Progenitor cell of endocrine pancreas (in vitro differentiated cells): ENCODE data around the gene OTX1. TPM values are rescaled to one million over a fixed set of nuclear protein-coding genes. Genes with fewer than 3 reads are reported as not detected.

Source experiments
- DNase-seq: peaks from one replicate; pipeline ENCODE4 v3.0.0; 2021; ENCODE audit warnings: low spot score; ENCODE audit not compliant: unreplicated experiment
- H3K27ac Mint-ChIP-seq: 2 replicates; pipeline ENCODE4 v1.8.0; 2021; ENCODE audit warnings: mild to moderate bottlenecking, moderate library complexity, mixed read lengths
- H3K27me3 Mint-ChIP-seq: 2 replicates; pipeline ENCODE4 v1.8.0; 2021; ENCODE audit warnings: mixed read lengths
- H3K36me3 Mint-ChIP-seq: 2 replicates; pipeline ENCODE4 v1.8.0; 2022; ENCODE audit warnings: mixed read lengths; ENCODE audit not compliant: insufficient read depth
- H3K4me1 Mint-ChIP-seq: 2 replicates; pipeline ENCODE4 v1.8.0; 2021; ENCODE audit warnings: low read depth, mixed read lengths
- H3K4me3 Mint-ChIP-seq: 2 replicates; pipeline ENCODE4 v1.8.0; 2021; ENCODE audit warnings: low read depth, mild to moderate bottlenecking, moderate library complexity, mixed read lengths
- H3K9me3 Mint-ChIP-seq: 2 replicates; pipeline ENCODE4 v1.8.0; 2021; ENCODE audit warnings: low read depth, mixed read lengths
- total RNA-seq: library from RNA; stranded (reverse); gene quantifications from 2 replicates; pipeline ENCODE4 v1.2.1, GENCODE V29; 2021
- TF ChIP-seq, protein P1 (sequence below): fragments of 200-600 bp; sonication (generic); IDR thresholded peaks from one replicate; pipeline ENCODE4 v1.5.0; 2021; ENCODE audit warnings: antibody characterized with exemption, mild to moderate bottlenecking; ENCODE audit not compliant: unreplicated experiment

OTX1 gene
- total RNA-seq, 1 donor from 2014 or later: 1.0 TPM

DNA sequence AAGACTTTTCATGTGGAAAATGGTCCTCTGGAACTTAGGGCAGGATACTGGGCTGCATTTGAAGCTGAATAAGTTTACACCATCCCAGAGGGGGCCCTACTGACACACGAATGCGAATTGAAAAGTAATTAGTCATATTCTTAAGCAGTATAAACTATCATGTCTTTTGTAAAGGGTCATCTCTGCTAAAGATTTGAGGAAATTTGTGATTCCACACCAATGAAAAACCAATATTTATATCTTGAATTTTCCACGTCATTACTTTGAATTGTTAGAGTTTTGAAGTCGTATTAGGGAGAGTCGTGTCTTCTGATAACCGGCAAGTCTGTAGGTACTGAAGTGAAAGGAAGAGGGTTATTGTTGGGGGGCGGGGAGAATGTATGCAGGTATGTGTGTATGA is 4.1 kb upstream of the OTX1 start:
- TF ChIP-seq, protein P1, sequence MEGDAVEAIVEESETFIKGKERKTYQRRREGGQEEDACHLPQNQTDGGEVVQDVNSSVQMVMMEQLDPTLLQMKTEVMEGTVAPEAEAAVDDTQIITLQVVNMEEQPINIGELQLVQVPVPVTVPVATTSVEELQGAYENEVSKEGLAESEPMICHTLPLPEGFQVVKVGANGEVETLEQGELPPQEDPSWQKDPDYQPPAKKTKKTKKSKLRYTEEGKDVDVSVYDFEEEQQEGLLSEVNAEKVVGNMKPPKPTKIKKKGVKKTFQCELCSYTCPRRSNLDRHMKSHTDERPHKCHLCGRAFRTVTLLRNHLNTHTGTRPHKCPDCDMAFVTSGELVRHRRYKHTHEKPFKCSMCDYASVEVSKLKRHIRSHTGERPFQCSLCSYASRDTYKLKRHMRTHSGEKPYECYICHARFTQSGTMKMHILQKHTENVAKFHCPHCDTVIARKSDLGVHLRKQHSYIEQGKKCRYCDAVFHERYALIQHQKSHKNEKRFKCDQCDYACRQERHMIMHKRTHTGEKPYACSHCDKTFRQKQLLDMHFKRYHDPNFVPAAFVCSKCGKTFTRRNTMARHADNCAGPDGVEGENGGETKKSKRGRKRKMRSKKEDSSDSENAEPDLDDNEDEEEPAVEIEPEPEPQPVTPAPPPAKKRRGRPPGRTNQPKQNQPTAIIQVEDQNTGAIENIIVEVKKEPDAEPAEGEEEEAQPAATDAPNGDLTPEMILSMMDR: no peak
- peaks cover 9% of the 10 kb centered on the region for H3K36me3 Mint-ChIP-seq
- no peaks in the 10 kb centered on the region for H3K9me3 Mint-ChIP-seq
- H3K4me1 Mint-ChIP-seq: peaks cover 24% of the 10 kb centered on the region
- no peak for DNase-seq
- H3K27ac Mint-ChIP-seq: peak overlapping the region; percentile 7
- H3K27me3 Mint-ChIP-seq: peaks cover 71% of the 10 kb centered on the region
- H3K4me3 Mint-ChIP-seq: no peak overlapping the region

DNA sequence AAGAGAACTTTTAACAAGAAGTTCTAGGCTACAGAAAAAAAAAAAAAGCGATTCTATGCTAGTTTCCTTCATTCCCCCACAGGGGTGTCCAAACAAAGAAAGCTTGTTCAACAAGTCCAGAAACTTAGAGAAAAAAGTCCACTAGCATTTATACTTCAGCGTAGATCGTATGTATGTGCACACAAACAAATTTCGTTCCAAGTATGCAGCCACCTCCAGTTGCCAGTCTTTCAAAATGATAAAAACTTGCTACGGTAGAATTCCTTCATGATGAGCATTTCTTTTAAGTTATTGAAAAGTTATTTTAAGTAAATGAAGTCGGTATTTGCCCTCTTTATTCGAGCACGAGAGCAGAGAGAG is 3.7 kb upstream of the OTX1 start:
- H3K4me1 Mint-ChIP-seq: peaks cover 24% of the 10 kb centered on the region
- H3K9me3 Mint-ChIP-seq: no peaks in the 10 kb centered on the region
- TF ChIP-seq, protein P1: no peak
- H3K27ac Mint-ChIP-seq: peak overlapping the region; percentile 7
- no peak for DNase-seq
- H3K27me3 Mint-ChIP-seq: peaks cover 74% of the 10 kb centered on the region
- H3K4me3 Mint-ChIP-seq: peak overlapping the region; percentile 49
- peaks cover 9% of the 10 kb centered on the region for H3K36me3 Mint-ChIP-seq

DNA sequence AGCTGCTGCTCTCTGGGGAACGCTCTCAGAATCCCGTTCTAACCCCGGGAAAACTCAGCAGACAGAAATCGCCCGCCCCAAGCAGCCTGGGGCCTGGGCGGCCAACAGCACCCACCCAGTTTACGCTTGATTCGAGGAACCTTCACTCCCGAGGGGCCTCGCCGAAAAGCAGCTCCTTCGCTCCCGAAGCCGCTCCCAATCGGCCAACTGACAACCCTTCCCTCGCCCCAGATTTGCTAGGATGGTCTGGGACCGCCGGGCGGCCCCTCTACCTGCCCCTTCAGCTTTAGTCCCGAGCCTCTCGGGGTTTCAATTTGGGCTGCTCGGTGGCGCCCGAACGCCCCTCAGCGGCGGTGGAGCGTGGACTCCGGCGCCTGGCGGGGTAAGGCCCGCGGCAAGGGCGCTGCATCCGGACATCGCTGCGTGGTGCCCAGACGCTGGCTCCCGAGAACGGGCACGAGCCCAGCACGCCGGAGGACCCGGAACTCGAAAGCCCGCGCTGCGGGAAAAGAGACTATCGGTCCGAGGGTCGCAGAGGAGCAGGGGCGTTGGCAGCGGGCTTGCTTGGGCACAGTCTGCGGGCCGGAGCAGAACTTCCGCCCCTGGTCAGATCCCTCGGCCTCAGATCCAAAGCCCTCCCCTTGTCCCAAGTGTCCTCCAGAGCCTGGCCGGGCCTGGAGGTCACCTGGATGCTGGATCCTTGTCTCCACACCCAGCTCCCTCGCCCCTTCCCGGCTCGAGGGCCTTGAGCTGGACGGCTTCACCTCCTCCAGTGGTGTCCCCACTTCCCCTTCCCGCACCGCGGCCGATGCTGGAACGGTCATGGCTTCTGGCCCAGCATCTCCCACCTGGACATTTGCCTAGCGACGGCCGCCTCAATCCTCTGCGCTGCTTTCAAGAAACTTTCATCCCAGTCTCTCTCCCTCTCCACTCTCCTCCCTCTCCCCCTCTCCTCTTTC is 3.0 kb upstream of the OTX1 start:
- Mint-ChIP-seq H3K4me1 (peaks cover 24% of the 10 kb centered on the region), H3K27ac (no peak overlapping the region), H3K36me3 (peaks cover 9% of the 10 kb centered on the region), H3K27me3 (peaks cover 80% of the 10 kb centered on the region), H3K4me3 (peak overlapping the region; percentile 49), H3K9me3 (no peaks in the 10 kb centered on the region)
- TF ChIP-seq, protein P1: no peak
- no peak for DNase-seq

DNA sequence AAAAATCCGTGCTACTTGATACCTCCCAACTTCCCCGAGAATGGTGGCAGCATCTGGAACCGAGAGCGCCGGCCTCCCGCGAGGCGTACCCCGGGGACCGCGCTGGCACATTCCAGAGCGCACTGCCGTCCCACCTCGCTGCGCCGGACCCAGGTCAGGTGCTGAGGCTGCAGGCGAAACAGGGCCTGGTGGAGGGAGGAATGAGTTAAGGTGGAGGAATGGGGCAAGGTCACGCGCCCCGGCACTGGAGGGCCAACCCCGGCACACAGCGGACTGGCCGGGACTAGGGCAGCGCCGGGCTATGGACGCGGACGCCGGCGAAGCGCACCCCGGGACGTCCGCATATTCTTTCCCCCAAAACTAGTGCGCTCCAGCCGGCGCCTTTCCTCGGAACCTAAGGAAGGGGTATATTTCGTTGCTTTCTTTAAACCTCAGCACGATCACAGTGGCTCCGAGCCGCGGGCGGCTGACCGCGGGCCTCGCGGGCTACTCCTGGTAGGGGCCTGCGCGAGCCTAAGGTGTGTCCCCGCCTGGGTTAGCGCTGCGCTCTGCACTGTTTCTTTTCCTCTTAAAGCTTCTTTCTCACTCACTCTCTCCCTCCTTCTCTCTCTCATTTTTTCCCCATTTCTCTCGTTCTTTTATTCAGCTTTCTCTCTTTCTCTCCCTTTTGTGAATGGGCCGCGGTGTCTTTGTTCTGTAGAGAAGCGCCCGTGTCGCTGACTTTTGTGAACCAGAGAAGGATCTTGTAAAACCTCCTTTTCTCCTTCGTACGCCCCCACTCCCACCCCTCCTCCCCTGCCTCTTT is 2.1 kb upstream of the OTX1 start:
- Mint-ChIP-seq H3K27ac (no peak overlapping the region), H3K36me3 (peaks cover 9% of the 10 kb centered on the region), H3K4me1 (peaks cover 24% of the 10 kb centered on the region), H3K4me3 (peak overlapping the region; percentile 48), H3K27me3 (peaks cover 87% of the 10 kb centered on the region), H3K9me3 (no peaks in the 10 kb centered on the region)
- DNase-seq: no peak
- TF ChIP-seq, protein P1: no peak

DNA sequence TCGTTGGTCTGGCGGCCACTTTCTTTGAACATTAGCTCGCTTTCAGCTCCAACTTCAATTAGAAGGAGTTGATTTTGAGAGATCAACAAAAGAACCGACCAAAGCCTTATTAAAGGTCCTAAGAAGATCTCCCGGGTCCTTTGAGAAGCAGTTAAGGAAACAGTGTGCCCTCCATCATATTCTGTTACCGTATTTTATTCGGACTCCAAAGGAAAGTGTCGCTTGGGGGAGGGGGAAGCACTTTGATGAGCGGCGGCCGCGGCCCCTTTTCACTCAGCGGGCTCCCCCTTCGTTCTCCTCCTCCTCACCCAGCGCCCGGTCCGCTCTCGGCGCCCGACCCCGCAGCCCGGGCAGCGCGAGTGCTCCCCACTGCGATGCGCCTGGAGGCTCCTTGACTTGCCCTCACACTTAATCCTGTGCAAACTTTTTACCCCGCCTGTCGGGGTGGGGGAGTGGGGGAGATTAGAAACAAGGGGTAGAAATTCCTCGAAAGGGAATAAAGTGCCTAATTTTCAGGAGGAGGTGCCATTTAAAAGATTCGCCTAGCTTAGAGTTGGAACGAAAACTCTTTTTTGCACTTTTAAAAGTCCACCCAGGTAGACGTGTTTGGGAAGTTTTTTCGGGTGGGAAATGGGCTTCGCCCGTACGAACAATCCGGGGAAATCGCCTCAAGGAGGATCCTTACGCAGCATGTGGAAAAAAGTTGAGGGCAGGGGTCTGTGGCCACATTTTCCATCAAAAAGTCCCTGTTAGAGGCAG is 1.2 kb upstream of the OTX1 start:
- peak overlapping the region; percentile 23 for H3K27ac Mint-ChIP-seq
- H3K4me3 Mint-ChIP-seq: peak overlapping the region; percentile 80
- H3K27me3 Mint-ChIP-seq: peaks cover 87% of the 10 kb centered on the region
- H3K4me1 Mint-ChIP-seq: peaks cover 23% of the 10 kb centered on the region
- TF ChIP-seq, protein P1: no peak
- no peak for DNase-seq
- peaks cover 9% of the 10 kb centered on the region for H3K36me3 Mint-ChIP-seq
- no peaks in the 10 kb centered on the region for H3K9me3 Mint-ChIP-seq
